ENCODE measurements around the gene PRKAG2.

GRCh38 chr7:151700586-151701165 lies 176.2 kb downstream of the PRKAG2 start:
- TF ChIP-seq CTCF (IDR thresholded peaks at IDR 0.05 in 8 of 11, conservative IDR thresholded peaks at IDR 0.05 in 3 of 11) (no peak), POLR2AphosphoS5 (IDR thresholded peaks at IDR 0.05) (no peak)
